ENCODE results near the gene FASN. TPM values are rescaled to one million over a fixed set of nuclear protein-coding genes. Genes with fewer than 3 reads are reported as not detected.

The FASN gene
- total RNA-seq, 3 donors from 2014 or later = 87.2 to 115 (median 102) TPM

- intact Hi-C loops (cut with DNase I, micrococcal nuclease) = no loop called here
- peak in 1 of 3 donors; percentile 43 for DNase-seq
- no peak for TF ChIP-seq CTCF (IDR thresholded peaks at IDR 0.05)
These were observed 10.8 kb downstream of the FASN start for GRCh38 chr17:82086941-82087906.

GRCh38 chr17:82085931-82086764 lies 11.9 kb downstream of the FASN start:
- Histone ChIP-seq H3K36me3 (ENCODE audit: low read depth) (peaks cover 28% of the 10 kb centered on the region), H3K4me3 (no peak overlapping the region), H3K4me1 (ENCODE audit: low read depth) (no peaks in the 10 kb centered on the region), H3K9me3 (no peaks in the 10 kb centered on the region)
- intact Hi-C loops (cut with DNase I, micrococcal nuclease) = no loop called here
- TF ChIP-seq CTCF (IDR thresholded peaks at IDR 0.05) = no peak
- ATAC-seq = peak; percentile 2
- no peak for DNase-seq

More at GRCh38 chr17:82086941-82087906, 10.8 kb downstream of the FASN start:
- H3K4me1 ChIP-seq (ENCODE audit: low read depth) = no peaks in the 10 kb centered on the region
- no peak overlapping the region for H3K4me3 ChIP-seq
- no peaks in the 10 kb centered on the region for H3K9me3 ChIP-seq
- H3K36me3 ChIP-seq (ENCODE audit: low read depth) = peaks cover 28% of the 10 kb centered on the region
- ATAC-seq = no peak

GRCh38 chr17:82085031-82085861 lies 12.8 kb downstream of the FASN start:
- intact Hi-C loops (cut with DNase I, micrococcal nuclease) = no loop called here
- Histone ChIP-seq H3K4me1 (ENCODE audit: low read depth) (no peaks in the 10 kb centered on the region), H3K9me3 (no peaks in the 10 kb centered on the region), H3K4me3 (no peak overlapping the region), H3K36me3 (ENCODE audit: low read depth) (peaks cover 32% of the 10 kb centered on the region)
- DNase-seq (no peak), ATAC-seq (no peak)
- TF ChIP-seq CTCF (IDR thresholded peaks at IDR 0.05) = no peak

- intact Hi-C loops (cut with DNase I, micrococcal nuclease) = no loop called here
- Histone ChIP-seq H3K4me1 (ENCODE audit: low read depth) (no peaks in the 10 kb centered on the region), H3K9me3 (no peaks in the 10 kb centered on the region), H3K36me3 (ENCODE audit: low read depth) (peaks cover 32% of the 10 kb centered on the region), H3K4me3 (no peak overlapping the region)
- ATAC-seq (no peak), DNase-seq (no peak)
- no peak for TF ChIP-seq CTCF (IDR thresholded peaks at IDR 0.05)
These were observed 13.5 kb downstream of the FASN start for GRCh38 chr17:82084373-82085030.

Data from mucosa of descending colon (tissue), 3 donors.